Measurements from ENCODE around the gene TRERF1.
A peak's percentile ranks its signal among the peaks of the same experiment; 100 is the strongest.

GRCh38 chr6:42338744-42339222 is 112.9 kb downstream of the TRERF1 start:
- peak; percentile 28; the same call in 1 of the 2 replicates for TF ChIP-seq CTCF (conservative IDR thresholded peaks at IDR 0.05; ENCODE audit: low read depth, low read length)
- TF ChIP-seq POLR2A (IDR thresholded peaks at IDR 0.05; ENCODE audit: low read depth, low read length), result peak; percentile 52; the same call in 1 of the 2 replicates
- 0 out of 2 replicates have a peak, but pooled peaks have one; percentile 43 for TF ChIP-seq MXI1 (IDR thresholded peaks at IDR 0.05; ENCODE audit: borderline replicate concordance, low read depth, low read length)
- TF ChIP-seq MAFK (IDR thresholded peaks at IDR 0.05; ENCODE audit: low read depth, low read length), result peak; percentile 78

All from IMR-90 (cell line).